GM21619 (cell line): ENCODE results near the gene TMEM255A.

Source experiments
- ATAC-seq: cut with Tn5 transposase; IDR thresholded peaks from one replicate; pipeline ENCODE4 v1.9.1; 2021; ENCODE audit not compliant: unreplicated experiment

The TMEM255A gene

DNA sequence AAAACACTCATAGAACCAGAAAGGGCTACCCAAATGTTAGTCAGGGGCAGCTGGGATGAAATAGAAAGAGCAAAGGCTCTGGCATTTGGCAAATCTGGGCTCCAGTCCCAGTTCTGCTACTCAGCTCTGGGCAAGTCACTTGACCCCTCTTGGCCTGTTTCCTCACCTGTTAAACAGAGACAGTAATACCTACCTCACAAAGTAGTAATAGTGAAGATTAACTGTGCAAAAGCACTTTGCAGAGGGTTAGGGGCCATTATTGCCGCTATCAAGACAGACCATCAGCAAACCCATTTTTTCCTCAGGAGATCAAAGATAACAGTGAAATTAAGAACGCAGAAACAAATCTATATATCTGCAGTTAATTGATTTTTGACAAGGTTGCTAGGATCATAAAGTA lies 40.0 kb downstream of the TMEM255A start:
- ATAC-seq, result no peak

DNA sequence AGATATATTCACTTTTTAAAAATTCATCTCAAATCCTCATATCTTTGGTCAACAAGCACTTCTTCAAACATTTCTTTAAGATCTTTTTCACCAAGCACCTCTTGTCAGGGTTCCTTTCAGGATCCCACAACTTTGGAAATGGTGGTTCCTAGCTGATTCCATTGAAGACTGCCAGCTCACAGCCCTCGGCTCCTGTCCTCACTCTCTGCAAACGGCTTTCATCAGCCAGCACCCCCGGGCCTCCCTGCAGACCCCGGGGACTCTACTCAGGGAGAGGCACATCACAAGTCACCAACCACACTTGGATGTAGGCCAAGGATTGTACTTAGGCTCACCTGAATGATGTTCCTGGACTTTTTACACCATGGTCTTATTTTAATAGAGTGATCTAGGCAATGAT lies 40.7 kb downstream of the TMEM255A start:
- ATAC-seq, result no peak

DNA sequence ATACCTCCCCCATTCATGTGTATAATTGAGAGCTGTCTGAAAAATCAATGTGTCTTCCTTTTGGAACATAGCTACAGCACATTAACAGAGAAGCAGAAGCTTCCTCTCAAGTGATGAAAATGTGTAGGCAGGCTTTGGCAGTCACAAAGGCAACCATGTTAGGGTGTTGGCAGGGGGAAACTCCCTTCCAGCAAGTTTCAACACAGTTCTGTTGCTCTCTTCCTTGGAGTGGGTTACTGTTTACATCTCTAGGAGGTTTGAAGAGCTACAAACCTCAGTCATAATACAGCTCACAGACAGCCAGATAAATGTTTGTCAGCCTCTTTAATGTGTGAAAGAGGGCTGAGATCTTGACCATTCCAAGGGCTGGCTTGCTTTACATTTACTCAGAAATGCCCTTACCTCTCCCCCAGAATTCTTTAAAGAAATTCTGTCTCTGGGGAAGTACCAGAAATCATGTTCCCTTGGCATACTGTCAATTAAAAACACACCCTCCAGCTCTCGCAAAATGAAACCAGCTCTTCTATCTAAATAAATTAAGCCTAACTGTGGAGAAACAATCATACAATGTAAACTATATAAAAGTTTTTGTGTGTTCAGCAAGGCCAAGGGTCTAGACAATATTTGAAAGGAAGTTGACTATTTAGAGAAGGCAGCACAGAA lies 41.8 kb downstream of the TMEM255A start:
- ATAC-seq, result no peak

DNA sequence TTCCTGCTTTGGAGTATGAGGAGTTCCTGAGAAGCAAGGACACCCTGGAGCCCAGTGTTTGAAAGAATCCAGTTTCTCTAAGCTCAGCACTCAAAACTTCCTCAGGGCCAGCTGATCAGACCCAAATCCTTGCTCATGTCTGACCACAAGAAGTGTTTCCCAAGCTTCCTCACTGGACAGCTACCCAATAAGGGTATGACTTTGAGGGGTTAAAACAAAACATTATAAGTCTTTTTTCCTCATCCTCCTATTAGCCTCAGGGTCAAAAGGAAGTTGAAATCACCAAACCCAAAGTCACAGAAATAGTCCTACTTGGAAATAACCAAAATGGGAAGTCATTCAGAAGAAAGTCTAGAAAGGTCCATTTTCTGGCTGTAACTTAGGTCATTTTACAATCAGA lies 46.9 kb downstream of the TMEM255A start:
- no peak for ATAC-seq

DNA sequence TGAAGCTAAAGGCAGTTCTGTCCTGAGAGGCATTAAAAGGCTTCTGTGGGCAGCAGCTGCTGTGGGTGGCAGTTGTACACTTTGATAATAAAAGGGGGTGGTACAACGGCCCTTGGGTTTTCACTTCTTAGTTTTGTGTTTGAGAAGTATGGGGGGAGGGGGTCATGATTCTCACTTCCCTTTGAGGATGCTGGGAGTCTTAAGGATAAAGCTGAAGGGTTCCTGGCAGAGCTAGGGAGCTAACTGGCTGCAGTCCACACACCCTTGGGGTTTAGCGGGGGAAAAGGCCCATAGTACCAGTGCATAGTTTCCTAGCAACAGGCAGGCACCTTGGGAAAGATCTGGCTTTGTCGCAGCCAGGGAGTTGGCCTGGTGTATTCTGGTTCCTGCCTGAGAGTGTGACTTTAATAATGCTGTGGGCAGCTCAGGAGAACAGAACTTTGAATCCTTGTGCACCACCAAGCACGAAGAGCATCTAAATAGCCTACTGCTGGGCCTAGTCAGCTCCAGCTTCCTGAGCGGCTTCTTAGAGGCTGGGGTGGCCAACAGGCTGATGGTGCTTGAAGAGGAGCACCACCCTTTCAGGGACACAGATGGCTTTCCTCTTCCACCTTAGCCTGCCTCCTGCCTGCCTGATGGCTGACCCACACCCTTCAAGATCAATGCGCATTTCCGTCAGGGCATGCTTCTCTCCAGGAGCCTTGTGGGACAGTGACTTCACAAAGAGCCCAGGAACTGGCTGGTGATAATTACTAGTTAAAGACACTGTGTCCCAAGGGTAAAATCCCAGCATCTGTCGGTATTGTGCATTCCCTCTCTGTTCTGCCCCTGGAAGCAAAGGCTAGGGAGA lies 48.2 kb downstream of the TMEM255A start:
- ATAC-seq, result no peak

DNA sequence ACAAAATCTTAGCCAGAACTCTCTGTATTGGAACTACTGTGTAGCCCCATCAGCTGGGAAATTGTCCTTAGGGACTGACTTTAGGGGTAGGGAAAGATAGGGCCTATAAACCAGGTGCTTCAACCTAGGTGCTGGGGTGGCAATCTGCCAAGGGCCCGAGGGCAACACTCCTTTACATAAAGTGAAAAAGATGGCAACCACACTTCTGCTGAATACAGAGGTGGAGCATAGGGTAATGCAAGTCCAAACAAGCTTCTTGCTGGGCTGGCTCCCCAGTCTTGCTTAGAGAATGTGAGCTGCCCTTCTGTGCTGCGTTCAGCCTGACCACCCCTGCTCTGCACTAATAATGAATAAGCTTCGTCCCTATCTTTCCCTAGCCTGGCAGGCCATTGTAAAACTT lies 50.9 kb downstream of the TMEM255A start:
- ATAC-seq, result no peak

DNA sequence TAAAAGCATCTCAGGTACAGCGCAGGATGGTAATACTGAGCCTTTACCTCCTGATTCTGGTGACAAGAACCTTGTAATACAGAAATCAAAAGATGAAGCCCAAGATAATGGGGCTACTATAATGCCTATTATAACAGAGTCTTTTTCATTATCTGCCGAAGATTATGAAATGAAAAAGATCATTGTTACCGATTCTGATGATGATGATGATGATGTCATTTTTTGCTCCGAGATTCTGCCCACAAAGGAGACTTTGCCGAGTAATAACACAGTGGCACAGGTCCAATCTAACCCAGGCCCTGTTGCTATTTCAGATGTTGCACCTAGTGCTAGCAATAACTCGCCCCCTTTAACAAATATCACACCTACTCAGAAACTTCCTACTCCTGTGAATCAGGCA lies 57.5 kb downstream of the TMEM255A start:
- no peak for ATAC-seq

DNA sequence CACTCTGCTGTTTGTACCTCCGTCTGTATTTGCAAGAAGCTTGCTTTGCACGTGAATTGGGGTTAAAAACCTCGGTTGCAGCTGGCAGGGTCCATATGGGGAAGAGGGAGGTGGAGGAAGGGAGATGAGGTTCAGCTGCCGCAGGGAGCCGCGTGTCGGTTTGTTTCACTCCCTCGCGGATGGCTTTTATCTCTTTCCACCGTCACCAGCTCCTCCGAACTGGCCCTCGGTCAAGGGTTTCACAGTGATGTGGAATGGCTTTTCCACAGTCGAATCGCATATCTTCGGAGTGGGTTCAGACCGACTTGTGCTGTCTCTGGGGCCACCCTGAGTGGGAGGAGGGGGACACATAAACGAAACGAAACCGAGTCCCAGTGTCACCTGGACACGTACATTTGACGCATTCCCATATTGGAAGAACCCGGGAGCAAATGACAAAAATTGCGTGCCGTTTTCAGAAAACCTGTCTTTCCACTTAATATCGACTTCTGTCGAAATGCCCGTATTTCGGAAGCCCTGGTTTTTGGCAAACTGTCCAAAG lies 59.7 kb downstream of the TMEM255A start:
- no peak for ATAC-seq

DNA sequence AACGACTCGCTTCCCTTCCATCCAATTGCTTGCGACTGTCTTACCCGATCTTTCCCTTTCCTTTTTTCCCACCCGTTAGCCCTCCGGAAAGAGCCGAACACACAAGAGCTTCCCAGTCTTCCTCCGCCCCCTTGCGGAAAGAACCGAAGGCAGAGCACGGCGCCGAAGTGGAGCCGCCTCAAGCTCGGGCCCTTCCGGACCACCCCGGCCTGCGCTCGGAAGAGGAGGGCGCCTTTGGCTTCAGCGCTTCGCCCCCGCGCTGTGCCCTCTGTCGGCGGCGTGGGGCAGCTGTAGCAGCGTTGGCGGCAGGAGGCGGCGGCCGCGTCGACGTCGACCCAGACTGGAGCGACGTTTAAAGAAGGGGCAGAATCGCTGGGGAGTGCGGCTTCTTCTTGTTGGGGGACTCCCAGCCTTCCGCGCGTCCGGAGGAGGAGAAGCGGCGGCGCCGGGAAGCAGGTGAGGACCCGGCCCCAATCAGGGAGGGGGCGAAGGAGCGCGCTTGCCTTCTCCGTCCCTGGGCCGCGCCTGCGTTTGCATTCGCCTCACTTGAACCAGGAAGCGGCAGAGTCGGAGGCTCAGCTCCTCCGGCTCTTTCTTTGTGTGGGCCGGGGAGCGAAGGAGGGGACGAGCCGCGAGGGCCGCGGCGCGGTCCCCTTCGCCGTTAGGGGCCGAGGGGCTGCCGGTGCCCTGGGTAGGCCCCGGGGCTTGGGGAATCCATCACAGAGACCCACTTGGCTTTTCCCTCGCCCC lies 60.6 kb downstream of the TMEM255A start, which contains the start of gene ZBTB33:
ZBTB33 (plus strand) TSS at position 291 of the 750 bp plus-strand sequence. CDS start 2,604 bp downstream, outside the sequence.
- peak; percentile 94 for ATAC-seq

DNA sequence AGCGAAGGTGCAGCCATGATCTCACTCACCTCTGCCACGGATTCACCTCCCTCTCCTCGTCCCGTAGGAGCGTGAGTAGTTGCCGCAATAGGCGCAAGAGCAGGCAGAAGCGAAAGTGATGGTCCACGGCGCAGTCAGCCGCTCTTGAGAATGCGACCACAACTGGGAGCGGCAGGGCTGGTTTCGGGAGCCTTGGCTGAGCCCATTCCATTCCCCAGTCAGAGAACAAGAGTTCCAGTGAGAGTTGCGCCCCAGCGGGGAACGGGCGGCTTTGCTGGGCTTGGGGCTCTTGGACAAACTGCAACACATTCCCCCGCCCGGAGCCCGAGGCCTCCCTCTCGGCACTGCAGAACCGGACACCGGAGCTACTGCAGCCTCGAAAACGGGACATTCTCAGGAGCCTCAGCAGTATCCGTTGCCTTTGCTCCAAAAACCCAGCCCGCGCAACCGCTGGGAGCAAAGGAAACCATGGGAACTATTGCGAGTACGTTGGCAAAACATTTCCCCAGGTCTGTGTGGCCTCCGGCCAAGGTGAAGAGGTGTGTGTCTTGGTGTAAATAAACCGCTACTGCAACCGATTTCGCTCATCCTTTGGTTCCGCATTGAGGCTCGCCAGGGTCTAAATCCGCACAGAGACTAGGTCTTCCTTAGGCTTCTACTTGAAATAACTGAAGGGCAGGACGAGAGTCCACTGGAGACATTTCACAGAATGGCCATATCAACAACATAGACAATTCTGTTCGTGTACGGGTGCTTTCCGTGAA lies 66.3 kb downstream of the TMEM255A start:
- ATAC-seq, result peak; percentile 78

DNA sequence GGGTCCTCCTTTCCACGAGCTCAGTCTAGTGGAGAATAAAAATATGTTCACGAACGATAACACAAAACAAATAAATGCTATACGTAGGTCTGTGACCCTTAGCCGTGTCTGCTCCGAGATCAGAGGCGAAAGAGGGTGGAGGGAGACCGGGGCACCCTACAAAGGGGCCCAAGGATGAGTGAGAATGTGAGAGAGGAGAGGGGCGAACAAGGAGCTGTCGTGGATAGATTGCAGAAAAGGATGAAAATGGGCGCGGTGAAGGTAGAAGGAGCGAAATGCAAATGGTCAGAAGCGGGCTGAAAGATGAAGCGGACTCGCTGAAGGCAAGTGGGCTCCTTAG lies 66.9 kb downstream of the TMEM255A start:
- ATAC-seq, result no peak

DNA sequence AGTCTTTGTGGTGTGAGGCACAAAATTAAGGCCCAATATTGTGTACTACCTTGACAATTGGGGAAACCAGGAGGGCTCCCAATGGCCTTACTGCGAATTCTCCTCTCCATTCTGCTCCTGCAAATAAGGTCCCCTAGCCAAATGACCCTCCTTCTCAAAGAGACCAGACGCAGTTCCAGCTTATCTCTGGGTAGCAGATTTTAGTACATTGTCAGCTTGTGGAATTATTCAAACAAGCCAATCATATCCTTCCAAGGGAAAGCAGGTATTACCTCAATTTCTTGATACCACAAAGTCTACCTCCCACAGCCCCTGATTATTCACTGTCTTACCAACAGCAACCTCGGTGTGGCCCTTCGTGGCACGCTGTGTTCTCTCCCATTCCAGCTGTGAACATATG lies 68.4 kb downstream of the TMEM255A start:
- ATAC-seq, result no peak

DNA sequence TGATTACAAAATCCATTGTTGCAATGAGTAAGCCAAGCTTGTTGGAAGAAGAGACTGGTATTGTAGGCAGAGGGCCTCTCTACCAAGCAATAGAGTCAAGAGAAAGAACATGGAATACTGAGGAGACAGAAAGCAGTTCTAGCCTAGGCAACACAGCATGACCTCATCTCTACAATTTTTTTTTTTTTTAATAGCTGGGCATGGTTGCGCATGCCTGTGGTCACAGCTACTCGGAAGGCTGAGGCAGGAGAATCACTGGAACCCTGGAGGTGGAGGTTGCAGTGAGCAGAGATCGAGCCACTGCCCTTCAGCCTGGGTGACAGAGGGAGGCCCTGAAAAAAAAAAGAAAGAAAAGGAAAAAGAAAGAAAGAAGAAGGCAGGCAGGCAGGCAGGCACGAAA lies 72.3 kb downstream of the TMEM255A start:
- ATAC-seq, result no peak

DNA sequence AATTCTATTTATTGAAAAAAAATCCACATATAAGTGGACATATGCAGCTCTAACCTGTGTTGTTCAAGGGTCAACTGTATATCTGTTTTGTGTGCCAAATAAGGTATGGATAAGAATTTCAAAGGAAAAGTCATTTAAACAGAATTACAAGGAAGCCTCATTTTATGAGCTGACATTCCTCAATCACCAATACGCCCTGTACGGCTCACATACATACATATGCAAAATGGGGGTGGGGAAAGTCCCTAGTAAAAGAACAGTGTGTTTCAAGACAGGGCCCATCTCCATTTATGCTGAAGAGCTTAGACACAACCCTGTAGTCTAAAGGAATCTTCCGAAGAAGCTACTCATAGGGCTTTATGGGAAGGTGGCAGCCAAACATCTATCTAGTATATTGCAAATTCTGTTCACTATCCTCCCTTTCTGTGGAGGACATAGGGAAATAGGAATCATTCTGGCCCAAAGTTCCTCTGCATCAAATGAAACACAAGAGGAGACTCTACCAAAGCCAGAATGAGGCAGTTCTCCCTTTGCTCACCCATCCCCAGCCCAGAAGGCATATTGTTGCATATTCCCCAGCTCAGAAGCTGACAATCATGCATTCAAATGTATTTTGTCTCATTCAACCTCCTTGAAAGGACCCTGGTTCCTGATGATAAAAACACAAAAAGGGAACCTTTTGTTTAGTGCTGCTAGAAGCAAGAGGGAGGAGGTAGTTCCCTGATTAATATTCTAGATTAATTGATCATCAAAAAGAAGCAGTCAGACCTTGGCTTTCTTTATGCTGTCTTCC lies 74.4 kb downstream of the TMEM255A start:
- no peak for ATAC-seq

DNA sequence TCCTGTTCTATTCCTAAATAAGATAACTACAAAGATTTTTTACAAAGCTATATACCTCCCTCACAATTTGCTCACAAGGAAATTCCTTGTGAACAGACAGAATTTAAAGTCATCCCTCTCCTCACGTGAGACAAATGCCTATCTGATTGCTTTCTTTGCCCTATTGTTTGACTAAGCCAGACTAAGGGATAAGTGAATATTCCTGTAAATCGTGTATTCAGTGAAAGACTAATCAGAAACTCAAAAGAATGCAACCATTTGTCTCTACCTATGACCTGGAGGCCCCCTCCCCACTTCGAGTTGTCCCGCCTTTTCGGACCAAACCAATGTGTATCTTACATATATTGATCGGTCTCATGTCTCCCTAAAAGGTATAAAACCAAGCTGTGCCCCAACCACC lies 76.0 kb downstream of the TMEM255A start:
- ATAC-seq, result no peak

DNA sequence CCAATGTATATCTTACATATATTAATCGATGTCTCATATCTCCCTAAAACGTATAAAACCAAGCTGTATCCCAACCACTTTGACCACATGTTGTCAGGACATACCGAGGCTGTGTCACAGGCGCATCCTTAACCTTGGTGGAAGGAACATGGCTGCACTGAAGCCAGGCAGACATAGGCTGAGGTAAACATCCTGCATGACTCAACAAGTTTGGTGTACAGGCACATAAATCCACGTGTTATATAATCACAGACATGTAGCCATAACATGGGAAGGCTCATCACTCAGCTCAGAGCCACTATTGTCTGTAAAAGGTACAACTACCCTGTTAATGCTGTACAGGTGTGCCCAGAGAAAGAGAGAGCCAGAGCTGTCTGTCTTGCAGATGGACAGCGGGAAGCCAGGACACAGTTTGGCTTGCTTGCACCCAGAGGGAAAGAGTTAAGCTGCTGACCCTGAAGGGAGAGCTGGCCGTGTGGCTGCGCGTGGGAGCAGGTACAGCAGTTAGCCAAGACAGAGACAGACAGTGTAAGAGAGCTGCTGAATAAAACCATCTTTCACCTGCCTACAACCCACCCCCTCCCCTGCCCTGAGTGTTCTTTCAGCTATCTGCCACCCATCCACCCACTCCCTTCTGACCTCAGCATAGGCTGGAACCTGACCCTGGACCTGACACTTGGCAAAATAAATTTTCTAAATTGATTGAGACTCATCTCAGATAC lies 82.9 kb downstream of the TMEM255A start:
- ATAC-seq, result no peak

DNA sequence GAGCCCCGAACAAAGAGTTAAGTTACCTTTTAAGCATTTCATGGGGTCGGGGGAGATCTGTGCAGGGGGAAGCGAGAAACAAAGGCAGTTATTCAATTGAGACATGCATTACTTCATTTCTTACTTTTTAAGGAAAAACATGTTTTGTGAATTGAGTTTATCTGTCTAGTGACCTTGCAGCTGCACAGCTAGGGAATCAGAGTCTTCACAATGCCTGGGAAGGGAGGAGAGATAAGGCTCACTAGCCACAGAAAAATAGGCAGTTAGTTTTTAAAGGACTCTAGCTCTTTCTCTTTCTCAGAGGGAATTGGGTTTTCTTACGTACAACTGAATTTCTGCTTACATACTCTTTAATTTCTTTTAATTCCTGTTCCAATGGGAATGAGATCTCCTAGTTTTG lies 86.9 kb downstream of the TMEM255A start:
- ATAC-seq, result no peak

DNA sequence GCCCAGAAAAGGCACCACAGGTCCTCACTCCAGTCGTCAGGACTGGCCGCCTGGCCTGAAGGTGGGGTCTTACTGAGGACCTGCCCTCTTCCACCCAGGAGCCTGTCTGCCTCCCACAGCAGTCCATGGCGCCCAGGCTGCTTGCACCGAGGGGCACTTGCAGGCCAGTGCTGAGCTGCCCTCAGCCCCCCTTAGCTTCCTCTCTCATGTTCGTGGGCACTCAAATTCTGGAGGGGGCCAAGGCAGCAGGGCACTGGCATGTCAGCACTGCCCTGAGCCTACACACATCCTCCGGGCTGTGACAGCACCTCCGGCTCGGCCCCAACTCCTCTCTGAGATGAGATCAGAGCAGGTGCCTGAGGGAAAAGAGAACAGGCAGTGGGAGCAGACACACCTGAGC lies 87.9 kb downstream of the TMEM255A start:
- no peak for ATAC-seq
